KBM-7 (cell line): ENCODE measurements around the gene TMEM119.
"Not testable (repeated sequence)": the region's sequence is repeated elsewhere in the genome, so short reads cannot be mapped to it uniquely, and the experiment has no call there.

Experiments
- DNase-seq: peaks from one replicate; pipeline ENCODE4 v3.0.0-alpha.2; 2015
- in situ Hi-C: fragments of 300-500 bp; cut with MboI; formaldehyde crosslinking; loops from 2 replicates; pipeline ENCODE4 v1.14.3; 2020; ENCODE audit warnings: low sequenced_read_pairs, low pct_unique_long_range_greater_than_20kb, mixed read lengths

The TMEM119 gene

DNA sequence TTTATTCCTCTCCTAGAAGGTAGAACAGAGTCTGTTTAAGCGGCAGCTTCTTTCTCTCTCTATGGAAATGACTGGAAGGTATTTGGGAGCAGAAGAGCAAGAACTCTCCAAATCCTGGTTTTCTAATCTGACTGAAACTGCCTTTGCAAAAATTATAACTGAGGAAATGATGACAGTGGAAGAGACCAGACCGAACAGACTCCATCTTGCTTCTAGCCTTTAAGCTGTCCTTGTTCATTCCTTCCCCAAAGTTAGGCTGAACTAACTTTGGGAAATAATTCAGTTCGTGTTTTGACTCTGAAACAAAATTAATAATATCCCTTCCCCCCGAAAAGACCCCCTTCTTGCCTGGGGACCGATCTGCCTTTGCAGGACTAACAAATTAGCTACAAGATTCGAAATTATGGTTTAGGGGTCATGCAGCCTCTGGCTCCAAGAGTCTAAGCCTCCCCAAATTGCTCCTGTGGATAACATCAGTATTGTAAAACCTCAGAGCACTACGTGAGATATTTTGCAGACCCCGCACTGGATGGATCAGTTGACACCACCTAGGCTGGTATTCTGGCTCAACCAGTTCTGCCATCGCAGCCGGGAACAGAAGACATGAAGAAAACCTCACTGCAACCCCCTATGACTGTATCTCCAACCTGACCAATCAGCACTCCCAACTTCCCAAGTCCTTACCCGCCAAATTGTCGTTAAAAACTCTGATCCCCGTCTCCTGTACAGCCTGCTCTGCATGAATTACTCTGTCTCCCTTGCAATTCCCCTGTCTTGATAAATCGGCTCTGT is 21.7 kb upstream of the TMEM119 start:
- DNase-seq, result no peak
- in situ Hi-C loops, result no loop called here

- in situ Hi-C loops, DNase-seq: not testable (repeated sequence)
Measured at GRCh38 chr12:108618953-108619274, 21.0 kb upstream of the TMEM119 start.

DNA sequence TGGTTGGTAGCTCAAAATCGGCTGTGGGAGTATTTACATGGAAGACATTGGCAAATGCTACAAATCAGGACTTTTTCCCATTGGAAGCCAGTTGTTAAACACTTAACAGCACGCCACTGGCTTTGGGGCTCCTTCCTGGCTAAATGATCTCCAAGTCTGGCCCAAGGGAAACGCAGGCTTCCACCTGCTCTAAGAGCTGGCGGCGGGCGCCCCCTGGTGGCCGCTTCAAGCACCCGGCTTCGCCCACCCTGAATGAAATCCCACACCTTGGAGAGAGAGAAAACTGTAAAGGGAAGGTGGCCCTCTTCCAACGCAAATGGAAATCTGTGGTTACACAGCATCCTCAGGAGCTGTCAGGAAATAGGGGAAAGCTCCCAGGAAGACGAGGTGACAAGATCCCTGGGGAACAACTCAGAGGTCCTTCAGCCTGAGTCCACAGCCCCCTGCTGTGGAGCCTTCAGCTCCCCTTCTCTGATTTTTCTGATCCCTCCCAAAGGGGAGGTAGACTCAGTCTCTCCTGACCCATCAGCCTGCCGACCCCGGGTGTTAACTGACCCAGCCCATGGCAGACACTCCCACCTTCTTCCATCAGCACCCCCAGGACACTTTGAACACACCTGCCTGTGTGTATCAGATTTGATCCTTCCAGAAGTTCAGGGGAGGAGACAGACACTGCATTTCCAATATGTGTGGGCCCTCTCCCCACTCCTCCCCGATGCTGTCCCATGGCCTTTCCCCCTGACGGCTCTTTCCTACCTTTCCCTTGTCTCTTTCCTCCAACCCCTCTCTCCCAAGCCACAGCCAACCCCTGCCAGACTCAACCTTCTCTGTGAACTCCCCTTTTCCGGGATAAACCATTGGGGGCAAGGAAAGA is 20.4 kb upstream of the TMEM119 start:
- DNase-seq, result peak; percentile 88
- in situ Hi-C loops, result no loop called here

DNA sequence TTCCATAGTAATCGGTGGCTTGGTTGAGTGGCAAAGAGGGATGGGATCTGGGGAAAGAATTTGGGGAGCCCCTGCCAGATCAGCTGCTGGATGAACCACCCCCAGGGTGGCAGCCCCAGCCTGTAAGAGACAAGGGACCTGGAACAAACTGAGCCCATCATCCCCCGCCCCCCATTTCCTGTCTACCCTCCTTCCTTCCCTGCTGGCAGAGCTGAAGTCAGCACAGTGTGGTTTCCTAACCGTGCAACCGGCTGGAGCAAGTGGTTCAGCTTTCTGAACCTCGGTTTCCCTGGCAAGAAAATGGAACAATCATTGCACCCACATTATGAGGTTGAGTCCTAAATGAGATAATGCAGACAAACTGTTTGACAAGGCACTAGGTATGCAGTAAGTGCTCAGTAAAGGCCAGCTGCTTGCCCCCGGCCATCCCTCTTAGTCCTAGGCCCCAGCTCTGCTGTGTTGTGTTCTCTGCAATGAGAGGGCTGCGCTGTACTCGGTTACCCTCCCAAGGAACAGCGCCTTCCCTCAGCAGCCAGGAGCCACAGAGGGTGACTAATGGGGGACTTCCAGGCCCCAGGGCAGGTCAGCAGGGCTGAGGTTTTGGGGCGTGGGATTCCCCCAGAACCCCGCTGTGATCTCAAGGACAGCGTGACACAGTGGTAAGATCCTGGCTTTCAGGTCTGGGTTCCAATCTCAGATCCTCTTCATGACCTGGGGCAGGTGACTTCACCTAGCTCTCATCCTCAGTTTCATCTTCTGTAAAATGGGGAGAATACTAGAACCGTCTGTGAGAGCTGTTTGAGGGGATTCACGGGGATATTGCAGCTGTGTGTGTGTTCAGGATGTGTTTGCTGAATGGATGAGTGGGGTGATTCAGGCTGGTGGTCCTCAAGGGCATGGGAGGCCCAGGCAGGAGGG is 19.3 kb upstream of the TMEM119 start:
- DNase-seq, result peak; percentile 71
- in situ Hi-C loops, result no loop called here

DNA sequence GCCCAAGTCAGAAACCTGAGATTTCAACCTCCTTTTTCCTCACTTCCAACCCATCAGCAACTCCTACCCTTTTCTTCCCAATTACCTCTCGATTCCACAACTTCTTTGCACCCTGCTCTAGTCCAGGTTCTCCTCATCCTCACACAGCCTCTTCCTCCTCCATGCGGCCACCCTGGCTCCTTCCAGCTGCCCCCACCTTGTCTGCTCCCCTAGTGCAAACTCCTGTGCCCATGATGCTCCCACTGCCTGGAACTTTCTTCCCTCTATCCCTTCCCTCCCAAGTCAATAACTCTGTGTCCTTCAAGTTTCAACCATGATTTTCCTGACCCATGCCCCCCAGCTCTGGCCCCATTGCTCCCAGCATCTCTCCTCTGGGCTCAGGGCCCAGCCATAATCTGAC is 18.5 kb upstream of the TMEM119 start:
- in situ Hi-C loops, result no loop called here
- DNase-seq, result no peak

GRCh38 chr12:108615918-108616317 is 18.0 kb upstream of the TMEM119 start:
- no peak for DNase-seq
- in situ Hi-C loops, result no loop called here

GRCh38 chr12:108614639-108615038 is 16.8 kb upstream of the TMEM119 start:
- in situ Hi-C loops, result no loop called here
- DNase-seq, result no peak

DNA sequence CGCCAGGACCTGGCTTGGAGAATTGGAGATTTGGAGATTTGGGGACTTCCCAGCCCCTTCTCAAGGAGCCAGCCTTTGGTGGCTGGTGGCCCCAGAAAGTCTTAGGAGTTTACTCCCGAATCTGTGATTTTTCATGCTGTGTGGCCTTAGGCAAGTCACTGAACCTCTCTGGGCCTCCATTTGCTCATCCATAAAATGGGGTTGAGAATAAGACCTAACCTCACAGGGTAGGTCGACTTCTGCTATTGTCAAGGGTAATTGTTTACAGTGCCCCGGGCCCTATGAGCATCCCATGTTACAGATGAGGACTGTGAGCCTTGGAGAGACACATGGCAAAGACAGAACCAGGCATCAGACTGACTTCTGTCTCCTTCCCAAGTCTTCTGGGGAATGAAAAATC is 16.2 kb upstream of the TMEM119 start:
- DNase-seq, result no peak
- in situ Hi-C loops, result no loop called here

GRCh38 chr12:108613548-108613947 is 15.7 kb upstream of the TMEM119 start:
- in situ Hi-C loops, result no loop called here
- no peak for DNase-seq

DNA sequence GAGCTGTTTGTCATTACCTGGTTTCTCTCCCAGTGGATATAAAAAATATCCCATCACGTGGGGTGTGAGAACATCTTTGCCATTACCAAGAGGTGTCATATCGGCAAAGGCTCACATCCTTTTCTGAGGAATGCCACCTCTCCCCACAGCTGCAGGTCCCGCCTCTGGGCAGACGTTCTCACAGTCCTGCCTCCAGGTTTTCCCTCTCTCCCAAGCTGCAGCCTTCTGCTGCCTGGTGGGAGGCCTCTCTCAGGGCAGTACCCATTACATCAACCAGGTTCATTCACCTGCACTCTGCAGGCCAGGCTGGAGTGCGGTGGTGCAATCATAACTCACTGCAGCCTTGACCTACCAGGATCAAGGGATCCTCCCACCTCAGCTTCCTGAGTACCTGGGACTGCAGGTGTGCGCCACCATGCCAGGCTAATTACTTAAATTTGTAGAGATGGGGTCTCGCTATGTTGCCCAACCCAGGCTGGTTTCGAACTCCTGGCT is 15.0 kb upstream of the TMEM119 start:
- DNase-seq, result no peak
- in situ Hi-C loops, result no loop called here

GRCh38 chr12:108611884-108612415 is 14.1 kb upstream of the TMEM119 start:
- in situ Hi-C loops, result no loop called here
- DNase-seq, result peak; percentile 66

DNA sequence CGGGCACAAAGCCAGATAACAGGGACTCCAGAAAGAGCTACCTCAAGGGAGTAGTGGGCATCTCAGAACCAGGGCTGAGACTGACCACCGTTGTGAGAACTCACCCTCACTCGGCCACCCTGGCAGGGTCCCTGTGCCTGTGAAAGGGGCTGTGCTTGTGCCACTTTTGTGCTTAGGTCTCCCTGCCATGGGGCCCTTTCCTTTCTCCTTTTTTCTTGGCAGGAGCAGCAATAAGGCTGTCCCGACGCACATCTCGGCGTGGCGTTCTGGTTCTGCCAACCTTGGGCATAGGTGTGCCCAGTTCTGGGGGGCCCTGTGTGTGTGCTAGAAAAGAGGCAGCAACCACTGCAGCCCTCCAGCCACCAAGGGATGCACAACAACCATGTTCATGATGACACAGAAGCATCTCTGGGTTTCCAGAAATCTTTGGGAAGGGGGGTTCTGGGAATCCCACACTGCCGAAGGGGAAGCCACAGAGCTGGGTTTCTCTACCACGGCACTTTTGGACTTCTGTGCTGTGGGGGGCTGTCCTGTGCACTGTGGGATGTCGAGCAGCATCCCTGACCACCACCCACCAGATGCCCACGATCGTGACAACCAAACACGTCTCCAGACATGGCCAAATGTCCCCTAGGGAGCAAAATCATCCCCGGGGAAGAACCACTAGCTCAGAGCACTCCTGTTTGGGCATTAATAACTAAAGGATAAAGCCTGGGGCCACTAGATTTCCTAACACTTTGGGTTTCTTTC is 13.1 kb upstream of the TMEM119 start:
- in situ Hi-C loops, result no loop called here

DNA sequence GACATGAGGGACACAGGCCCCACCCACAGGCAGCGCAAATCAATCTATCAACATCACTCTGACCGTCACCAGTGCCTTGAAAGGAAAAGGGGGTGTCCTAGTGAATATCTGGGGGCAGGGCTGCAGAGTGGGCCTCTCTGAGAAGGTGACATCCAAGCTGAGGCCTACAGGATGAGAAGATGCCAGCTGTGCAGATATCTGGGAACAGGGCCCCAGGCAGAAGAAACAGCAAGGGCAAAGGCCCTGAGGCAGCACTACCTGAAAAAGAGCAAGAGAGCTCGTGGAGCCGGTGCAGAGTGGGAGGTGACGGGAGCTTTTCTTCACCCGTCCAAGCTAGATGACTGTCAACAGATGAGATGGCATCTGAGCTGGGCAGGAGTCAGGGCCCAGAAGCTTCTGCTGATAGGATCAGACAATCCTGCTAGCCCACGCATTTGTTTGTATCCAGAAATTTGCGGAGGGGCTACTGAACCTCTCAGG is 12.5 kb upstream of the TMEM119 start:
- in situ Hi-C loops, result no loop called here
- DNase-seq, result no peak

More for the DNA sequence above, 13.1 kb upstream of the TMEM119 start:
- no peak for DNase-seq

- in situ Hi-C loops, result no loop called here
- DNase-seq, result peak; percentile 81
Measured at GRCh38 chr12:108609537-108610335, 11.9 kb upstream of the TMEM119 start.

GRCh38 chr12:108608616-108609015 is 10.7 kb upstream of the TMEM119 start:
- in situ Hi-C loops, result no loop called here
- DNase-seq, result no peak

DNA sequence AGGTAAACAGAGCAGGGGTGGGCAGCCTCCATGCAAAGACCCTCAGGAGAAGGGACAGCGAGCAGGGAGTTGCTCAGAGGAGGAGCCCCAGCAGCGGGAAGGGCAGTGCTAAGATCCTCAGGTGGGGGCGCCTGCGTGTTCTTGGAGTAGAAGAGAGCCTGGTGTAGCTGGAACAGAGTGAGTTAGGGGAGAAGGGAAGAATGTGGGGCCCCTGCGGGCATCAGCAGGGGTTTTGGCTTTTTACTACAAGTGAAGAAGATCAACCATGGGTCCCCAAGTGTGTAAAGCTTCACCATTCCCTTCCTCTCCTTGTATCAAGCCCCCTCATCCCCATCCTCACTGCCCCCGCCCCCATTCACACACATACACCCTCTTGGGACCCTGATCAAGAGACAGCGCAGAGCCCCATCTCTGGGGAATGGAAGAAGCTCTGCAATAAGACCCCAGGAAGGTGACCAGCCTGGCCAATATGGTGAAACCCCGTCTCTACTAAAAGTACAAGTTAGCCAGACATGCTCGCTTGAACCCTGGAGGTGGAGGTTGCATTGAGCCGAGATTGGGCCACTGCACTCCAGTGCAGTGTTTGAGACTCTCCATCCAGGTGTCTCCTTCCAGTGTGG is 10.2 kb upstream of the TMEM119 start:
- DNase-seq, result no peak
- in situ Hi-C loops, result no loop called here

- in situ Hi-C loops, result no loop called here
Measured at GRCh38 chr12:108606492-108606891, 8.6 kb upstream of the TMEM119 start.

More at GRCh38 chr12:108606492-108606891, 8.6 kb upstream of the TMEM119 start:
- no peak for DNase-seq
